AG09319 (cell line): ENCODE measurements around the gene PRKCI.
"Not testable (repeated sequence)": the region's sequence is repeated elsewhere in the genome, so short reads cannot be mapped to it uniquely, and the experiment has no call there.

Source experiments
- DNase-seq: peaks from one replicate; pipeline ENCODE4 v3.0.0-alpha.2; 2010; ENCODE audit warnings: low read depth; ENCODE audit errors: extremely low read depth
- CTCF ChIP-seq: IDR thresholded peaks from 2 replicates; pipeline ENCODE4 v1.5.1; 2011; ENCODE audit warnings: low read depth, mild to moderate bottlenecking, inconsistent platforms, low read length, moderate library complexity

PRKCI gene

GRCh38 chr3:170196833-170197232 lies 25.4 kb upstream of the PRKCI start:
- no peak for DNase-seq
- no peak for TF ChIP-seq CTCF

- no peak for TF ChIP-seq CTCF
- DNase-seq, result no peak
Observed at GRCh38 chr3:170200987-170201386, 21.2 kb upstream of the PRKCI start.

- no peak for DNase-seq
- TF ChIP-seq CTCF, result no peak
Observed at GRCh38 chr3:170201527-170201926, 20.7 kb upstream of the PRKCI start.

GRCh38 chr3:170203457-170203856 lies 18.8 kb upstream of the PRKCI start:
- TF ChIP-seq CTCF, result no peak
- no peak for DNase-seq

GRCh38 chr3:170204023-170204472 lies 18.2 kb upstream of the PRKCI start:
- no peak for TF ChIP-seq CTCF
- DNase-seq, result no peak

GRCh38 chr3:170204509-170204908 lies 17.7 kb upstream of the PRKCI start:
- no peak for DNase-seq
- no peak for TF ChIP-seq CTCF

- peak; percentile 35 for DNase-seq
- no peak for TF ChIP-seq CTCF
Observed at GRCh38 chr3:170205302-170205701, 16.9 kb upstream of the PRKCI start.

- not testable (repeated sequence) for DNase-seq
Observed at GRCh38 chr3:170206164-170206762, 16.0 kb upstream of the PRKCI start.
